Measurements from ENCODE around the gene SLC16A1. TPM values are rescaled to one million over a fixed set of nuclear protein-coding genes. Genes with fewer than 3 reads are reported as not detected.

SLC16A1 gene
- total RNA-seq, 6 experiments from 2014 or later, result 26.1 to 81.9 (median 55.2) TPM

DNA sequence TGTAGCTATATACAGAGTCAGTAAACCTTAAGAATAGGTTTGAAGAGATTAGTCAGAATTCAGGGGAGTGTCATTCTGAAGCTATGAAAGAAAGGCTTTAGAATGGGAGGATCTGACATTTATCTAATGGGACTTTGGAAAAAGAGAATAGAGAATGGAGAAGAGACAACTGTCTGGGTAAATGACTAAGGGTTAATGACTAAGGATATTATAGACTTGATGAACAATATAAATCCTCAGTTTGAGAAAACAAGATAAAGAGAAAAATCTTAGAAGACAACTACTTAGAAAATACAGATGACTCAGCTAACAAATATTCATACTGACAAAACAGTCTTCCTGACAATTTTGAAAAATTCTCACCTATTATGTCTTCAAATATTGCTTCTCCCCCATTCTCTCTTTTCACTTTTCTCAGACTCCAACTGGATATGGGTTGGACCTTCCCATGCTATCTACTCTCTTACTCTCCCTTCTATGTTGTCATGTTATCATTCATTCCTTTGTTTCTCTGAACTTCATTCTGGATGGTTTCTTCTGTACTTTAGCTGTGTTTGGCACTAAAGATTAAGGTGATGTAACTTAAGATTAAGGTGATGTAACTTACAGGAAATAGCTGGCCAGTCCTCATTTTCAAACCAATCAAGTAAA lies 20.4 kb downstream of the SLC16A1 start:
- peak in 3 of 4 donors; percentile 45 to 62 (median 58) for ATAC-seq
- TF ChIP-seq POLR2A (IDR thresholded peaks at IDR 0.05), result no peak
- TF ChIP-seq, protein P1, sequence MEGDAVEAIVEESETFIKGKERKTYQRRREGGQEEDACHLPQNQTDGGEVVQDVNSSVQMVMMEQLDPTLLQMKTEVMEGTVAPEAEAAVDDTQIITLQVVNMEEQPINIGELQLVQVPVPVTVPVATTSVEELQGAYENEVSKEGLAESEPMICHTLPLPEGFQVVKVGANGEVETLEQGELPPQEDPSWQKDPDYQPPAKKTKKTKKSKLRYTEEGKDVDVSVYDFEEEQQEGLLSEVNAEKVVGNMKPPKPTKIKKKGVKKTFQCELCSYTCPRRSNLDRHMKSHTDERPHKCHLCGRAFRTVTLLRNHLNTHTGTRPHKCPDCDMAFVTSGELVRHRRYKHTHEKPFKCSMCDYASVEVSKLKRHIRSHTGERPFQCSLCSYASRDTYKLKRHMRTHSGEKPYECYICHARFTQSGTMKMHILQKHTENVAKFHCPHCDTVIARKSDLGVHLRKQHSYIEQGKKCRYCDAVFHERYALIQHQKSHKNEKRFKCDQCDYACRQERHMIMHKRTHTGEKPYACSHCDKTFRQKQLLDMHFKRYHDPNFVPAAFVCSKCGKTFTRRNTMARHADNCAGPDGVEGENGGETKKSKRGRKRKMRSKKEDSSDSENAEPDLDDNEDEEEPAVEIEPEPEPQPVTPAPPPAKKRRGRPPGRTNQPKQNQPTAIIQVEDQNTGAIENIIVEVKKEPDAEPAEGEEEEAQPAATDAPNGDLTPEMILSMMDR (IDR thresholded peaks at IDR 0.05), result no peak
- Histone ChIP-seq H3K4me1 (peaks cover 0 to 29% (median 4%) of the 10 kb centered on the region in 4 donors), H3K36me3 (no peaks in the 10 kb centered on the region), H3K27me3 (no peaks in the 10 kb centered on the region), H3K4me3 (no peak overlapping the region), H3K9me3 (no peaks in the 10 kb centered on the region), H3K27ac (no peak overlapping the region)
- DNase-seq, result no peak
- intact Hi-C loops (cut with DNase I), result no loop called here

- intact Hi-C loops (cut with DNase I), result no loop called here
- no peak for TF ChIP-seq POLR2A (IDR thresholded peaks at IDR 0.05)
- TF ChIP-seq, protein P1 (IDR thresholded peaks at IDR 0.05), result no peak
Measured at GRCh38 chr1:112934577-112934976, 21.4 kb downstream of the SLC16A1 start.

DNA sequence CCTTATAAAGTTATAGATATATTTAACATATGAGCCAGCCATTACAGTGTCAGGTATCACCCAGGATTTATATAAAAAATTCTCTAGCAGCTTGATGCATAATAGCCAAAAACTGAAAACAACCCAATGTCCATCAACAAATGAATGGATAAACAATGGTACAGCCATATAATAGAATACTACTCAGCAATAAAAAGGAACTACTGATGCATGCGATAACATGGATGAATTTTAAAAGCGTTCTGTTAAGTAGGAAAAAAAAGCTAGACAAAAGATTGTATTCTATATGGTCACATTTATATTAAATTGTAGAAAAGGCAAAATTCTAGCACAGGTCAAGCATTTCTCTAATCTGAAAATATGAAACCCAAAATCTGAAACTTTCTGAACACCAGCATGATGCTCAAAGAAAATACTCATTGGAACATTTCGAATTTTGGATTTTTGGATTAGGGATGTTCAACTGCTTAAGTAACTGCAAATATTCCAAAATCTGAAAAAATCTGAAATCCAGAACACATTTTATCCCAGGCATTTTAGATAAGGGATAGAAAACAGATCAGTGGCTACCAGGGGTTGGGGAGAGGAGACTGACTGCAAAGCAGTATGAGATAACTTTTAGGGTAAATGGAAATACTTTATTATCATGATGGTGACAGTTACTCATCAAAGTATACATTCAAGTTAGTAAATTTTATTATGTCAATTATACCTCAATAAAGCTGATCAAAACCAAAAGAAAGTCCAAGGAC lies 22.0 kb downstream of the SLC16A1 start:
- H3K4me1 ChIP-seq, result peaks cover 0 to 29% (median 4%) of the 10 kb centered on the region in 4 donors
- H3K27me3 ChIP-seq, result no peaks in the 10 kb centered on the region
- H3K4me3 ChIP-seq, result no peak overlapping the region
- DNase-seq (no peak), ATAC-seq (no peak)
- peaks cover 0 to under 1% (median 0%) of the 10 kb centered on the region in 4 donors for H3K36me3 ChIP-seq
- intact Hi-C loops (cut with DNase I), result no loop called here
- TF ChIP-seq, protein P1 (IDR thresholded peaks at IDR 0.05), result no peak
- no peak for TF ChIP-seq POLR2A (IDR thresholded peaks at IDR 0.05)
- no peaks in the 10 kb centered on the region for H3K9me3 ChIP-seq
- 98% methylated on average over 3 of the region's 3 CpGs for WGBS (ENCODE audit: insufficient coverage, low coverage, low lambda C conversion rate, missing lambda C conversion rate)
- H3K27ac ChIP-seq, result no peak overlapping the region

More at GRCh38 chr1:112934577-112934976, 21.4 kb downstream of the SLC16A1 start:
- Histone ChIP-seq H3K27me3 (no peaks in the 10 kb centered on the region), H3K27ac (no peak overlapping the region), H3K9me3 (no peaks in the 10 kb centered on the region), H3K4me1 (peaks cover 0 to 29% (median 4%) of the 10 kb centered on the region in 4 donors), H3K4me3 (no peak overlapping the region), H3K36me3 (no peaks in the 10 kb centered on the region)
- DNase-seq, result no peak
- peak in 3 of 4 donors; percentile 32 to 48 (median 37) for ATAC-seq
- WGBS (ENCODE audit: insufficient coverage, low coverage, low lambda C conversion rate, missing lambda C conversion rate), result 28% methylated on average over 3 of the region's 3 CpGs

GRCh38 chr1:112929979-112930378 lies 26.0 kb downstream of the SLC16A1 start:
- Histone ChIP-seq H3K4me3 (no peak overlapping the region), H3K9me3 (no peaks in the 10 kb centered on the region), H3K27me3 (no peaks in the 10 kb centered on the region), H3K4me1 (peaks cover 0 to 6% (median 0%) of the 10 kb centered on the region in 4 donors), H3K36me3 (peaks cover 0 to 2% (median 0%) of the 10 kb centered on the region in 4 donors), H3K27ac (no peak overlapping the region)
- TF ChIP-seq, protein P1 (IDR thresholded peaks at IDR 0.05), result no peak
- TF ChIP-seq POLR2A (IDR thresholded peaks at IDR 0.05), result no peak
- 93% methylated on average over 4 of the region's 4 CpGs for WGBS (ENCODE audit: insufficient coverage, low coverage, low lambda C conversion rate, missing lambda C conversion rate)
- intact Hi-C loops (cut with DNase I), result no loop called here
- DNase-seq (no peak), ATAC-seq (no peak)

All from right lobe of liver (tissue), 6 donors.